Fibroblast of villous mesenchyme (primary cell): ENCODE results near the gene MARCHF3. TPM values are rescaled to one million over a fixed set of nuclear protein-coding genes. Genes with fewer than 3 reads are reported as not detected.

Experiments
- DNase-seq: peaks from one replicate; pipeline ENCODE4 v3.0.0-alpha.2; 2010; ENCODE audit warnings: low read depth
- H3K4me3 ChIP-seq: 2 replicates; pipeline ENCODE4 v1.5.1; 2011; ENCODE audit warnings: low read depth, mild to moderate bottlenecking, low read length
- CTCF ChIP-seq: IDR thresholded peaks from 2 replicates; pipeline ENCODE4 v1.5.1; 2012; ENCODE audit warnings: low read depth, mild to moderate bottlenecking, low read length; ENCODE audit not compliant: insufficient read depth
- total RNA-seq: library from RNA; depleted of rRNA; stranded (reverse); fragments of >200 nt; gene quantifications from 2 replicates; pipeline ENCODE4 v1.2.3, GENCODE V29; 2012

MARCHF3 gene
- total RNA-seq, 1 donor: 10.4 TPM

- no peak for TF ChIP-seq CTCF
- no peak for DNase-seq
- H3K4me3 ChIP-seq: no peak overlapping the region
Observed at GRCh38 chr5:126925482-126925881, 104.9 kb downstream of the MARCHF3 start.

DNA sequence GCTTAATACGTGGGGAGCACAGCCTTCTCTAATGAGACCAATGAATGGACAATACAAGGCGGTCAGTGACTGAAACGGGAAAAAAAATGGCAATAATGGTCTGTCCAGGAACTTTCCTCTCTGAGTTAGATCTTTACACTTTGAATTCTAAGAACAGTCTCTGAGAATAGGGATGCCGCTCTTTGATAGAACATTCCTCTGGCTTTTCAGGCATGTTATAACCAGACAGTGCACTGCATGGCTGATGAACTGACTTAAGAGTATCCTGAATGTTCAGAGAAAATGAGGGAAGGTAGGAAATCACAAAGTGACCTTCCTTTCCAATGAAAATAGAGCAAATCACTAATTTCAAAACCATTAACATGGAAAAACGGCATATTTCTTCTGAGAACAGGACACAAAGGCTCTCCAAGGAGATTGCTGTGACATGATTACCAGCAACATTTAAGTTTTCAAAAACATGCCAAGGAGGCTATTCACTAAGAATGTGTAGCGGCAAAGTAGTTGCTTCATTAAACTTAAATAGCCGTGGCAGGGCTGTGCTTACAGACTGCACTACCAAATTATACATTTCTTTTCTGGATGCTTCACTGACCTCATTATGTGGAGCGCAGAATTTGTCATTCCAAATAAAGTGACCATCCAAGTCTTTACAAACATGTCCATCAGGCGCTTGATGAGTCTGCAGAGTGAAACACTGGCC lies 105.9 kb downstream of the MARCHF3 start:
- H3K4me3 ChIP-seq: no peak overlapping the region
- DNase-seq: no peak
- TF ChIP-seq CTCF: no peak

DNA sequence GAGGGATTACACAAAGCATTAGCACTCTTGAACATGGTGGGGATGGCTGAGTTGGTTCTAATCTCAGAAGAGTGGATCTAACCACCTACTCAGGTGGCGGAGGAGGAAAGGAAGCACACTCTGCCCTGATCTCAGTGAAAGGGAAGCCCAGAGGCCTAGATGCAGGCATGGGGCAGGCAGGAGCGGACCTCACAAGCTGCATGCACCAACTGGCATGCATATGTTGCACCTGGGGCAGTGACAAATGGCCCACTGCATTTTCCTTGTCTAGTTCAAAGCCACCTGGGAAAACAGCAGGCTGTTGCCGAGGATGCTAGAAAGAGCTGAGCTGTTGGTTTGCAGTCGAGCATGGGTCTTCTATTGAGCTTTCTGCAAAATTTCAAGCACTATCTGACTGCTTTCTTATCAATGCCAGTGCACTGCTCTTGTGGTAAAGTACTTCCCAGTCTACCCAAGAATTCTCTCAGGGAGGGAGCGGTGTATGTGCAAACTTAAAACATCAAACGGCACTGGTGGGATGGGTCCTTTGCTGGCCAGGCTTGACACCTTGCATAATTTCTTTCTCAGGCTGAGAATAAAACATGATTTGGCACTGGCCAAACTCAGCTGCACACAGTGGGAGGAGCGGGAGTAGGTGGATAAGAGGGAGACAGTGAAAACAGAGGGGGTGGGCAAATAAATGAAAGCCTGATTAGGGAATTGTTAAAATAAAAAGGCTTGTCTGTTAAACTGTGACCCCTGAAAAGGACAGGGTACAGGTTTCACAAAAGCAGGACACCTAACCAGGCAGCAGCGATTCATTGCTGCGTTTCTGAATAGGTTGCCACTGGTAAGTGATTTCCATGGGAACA lies 108.9 kb downstream of the MARCHF3 start:
- no peak for TF ChIP-seq CTCF

DNA sequence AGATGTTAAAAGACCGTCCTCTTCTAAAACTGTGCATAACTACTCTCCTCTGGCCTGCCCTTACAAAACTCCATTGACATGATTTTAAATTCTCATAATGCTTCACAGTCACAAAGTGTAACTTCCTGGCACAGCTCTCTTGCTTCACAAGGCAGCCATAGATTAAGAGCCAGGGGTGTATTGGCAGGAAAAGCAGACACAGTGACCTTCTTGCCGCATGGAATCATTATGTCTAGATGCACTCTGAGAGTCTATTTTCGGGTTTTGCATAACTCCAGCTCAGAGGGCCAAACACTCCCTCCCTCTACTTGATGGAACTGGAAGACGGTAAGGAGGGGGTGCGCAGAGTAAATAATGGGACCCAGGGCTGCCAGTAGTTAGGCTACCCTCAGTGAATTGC lies 110.1 kb downstream of the MARCHF3 start:
- no peak overlapping the region for H3K4me3 ChIP-seq
- peak; percentile 28 for DNase-seq
- TF ChIP-seq CTCF: no peak

More for the DNA sequence above, 108.9 kb downstream of the MARCHF3 start:
- no peak overlapping the region for H3K4me3 ChIP-seq
- no peak for DNase-seq

DNA sequence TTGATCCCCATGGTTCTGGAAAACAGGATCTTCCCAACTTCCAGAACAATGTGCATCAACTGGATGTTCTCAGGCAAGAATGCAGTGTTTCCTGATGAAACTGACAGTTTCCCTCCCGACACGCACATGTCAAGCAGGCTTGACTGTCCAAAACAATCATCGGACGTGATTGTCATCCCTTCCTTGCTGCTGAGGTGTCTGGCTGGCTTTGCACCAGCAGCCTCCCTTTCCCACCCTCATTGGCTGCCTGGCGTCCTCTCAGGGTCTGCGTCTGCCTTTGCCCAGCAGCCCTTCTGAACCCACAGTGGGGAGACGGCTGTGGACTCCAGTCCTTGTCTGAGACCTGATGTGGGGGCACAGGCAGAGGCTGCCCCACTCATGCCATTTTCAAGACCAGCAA lies 110.8 kb downstream of the MARCHF3 start:
- TF ChIP-seq CTCF: no peak

GRCh38 chr5:126918615-126918957 lies 111.8 kb downstream of the MARCHF3 start:
- H3K4me3 ChIP-seq: no peak overlapping the region
- no peak for DNase-seq
- no peak for TF ChIP-seq CTCF

More for the DNA sequence above, 110.8 kb downstream of the MARCHF3 start:
- DNase-seq: no peak
- no peak overlapping the region for H3K4me3 ChIP-seq
